GM18508 (cell line): ENCODE measurements around the gene PCGF2.

Source experiments
- ATAC-seq: cut with Tn5 transposase; IDR thresholded peaks from one replicate; pipeline ENCODE4 v1.9.1; 2021; ENCODE audit warnings: moderate number of reproducible peaks; ENCODE audit not compliant: insufficient read depth, unreplicated experiment

The PCGF2 gene

GRCh38 chr17:38704606-38705522, 43.3 kb downstream of the PCGF2 start, which contains the start of gene MLLT6:
Gene MLLT6, plus strand, starts transcription at chr17:38705273. Its CDS starts 360 bp downstream, at chr17:38705633.
- no peak for ATAC-seq

GRCh38 chr17:38703742-38704605, 44.2 kb downstream of the PCGF2 start:
- ATAC-seq = no peak

GRCh38 chr17:38702916-38703741, 45.0 kb downstream of the PCGF2 start:
- no peak for ATAC-seq

GRCh38 chr17:38702166-38702915, 45.8 kb downstream of the PCGF2 start:
- ATAC-seq = no peak

- ATAC-seq = no peak
Observed at GRCh38 chr17:38701504-38702165, 46.5 kb downstream of the PCGF2 start.

GRCh38 chr17:38698760-38699159, 49.4 kb downstream of the PCGF2 start:
- no peak for ATAC-seq

GRCh38 chr17:38697061-38697820, 50.9 kb downstream of the PCGF2 start:
- ATAC-seq = no peak

GRCh38 chr17:38693700-38694329, 54.3 kb downstream of the PCGF2 start:
- no peak for ATAC-seq

GRCh38 chr17:38691154-38691553, 57.0 kb downstream of the PCGF2 start:
- no peak for ATAC-seq

- no peak for ATAC-seq
Observed at GRCh38 chr17:38690386-38690785, 57.8 kb downstream of the PCGF2 start.

GRCh38 chr17:38687286-38687685, 60.9 kb downstream of the PCGF2 start:
- ATAC-seq = no peak

GRCh38 chr17:38685491-38685890, 62.6 kb downstream of the PCGF2 start:
- no peak for ATAC-seq
